DLD1 (cell line): ENCODE data around the gene ACER3.
"Not testable (repeated sequence)": the region's sequence is repeated elsewhere in the genome, so short reads cannot be mapped to it uniquely, and the experiment has no call there.

Experiments
- in situ Hi-C: cut with HindIII; loops from 2 replicates; pipeline ENCODE4 v1.10.0; 2017; ENCODE audit warnings: low sequenced_read_pairs

The ACER3 gene

DNA sequence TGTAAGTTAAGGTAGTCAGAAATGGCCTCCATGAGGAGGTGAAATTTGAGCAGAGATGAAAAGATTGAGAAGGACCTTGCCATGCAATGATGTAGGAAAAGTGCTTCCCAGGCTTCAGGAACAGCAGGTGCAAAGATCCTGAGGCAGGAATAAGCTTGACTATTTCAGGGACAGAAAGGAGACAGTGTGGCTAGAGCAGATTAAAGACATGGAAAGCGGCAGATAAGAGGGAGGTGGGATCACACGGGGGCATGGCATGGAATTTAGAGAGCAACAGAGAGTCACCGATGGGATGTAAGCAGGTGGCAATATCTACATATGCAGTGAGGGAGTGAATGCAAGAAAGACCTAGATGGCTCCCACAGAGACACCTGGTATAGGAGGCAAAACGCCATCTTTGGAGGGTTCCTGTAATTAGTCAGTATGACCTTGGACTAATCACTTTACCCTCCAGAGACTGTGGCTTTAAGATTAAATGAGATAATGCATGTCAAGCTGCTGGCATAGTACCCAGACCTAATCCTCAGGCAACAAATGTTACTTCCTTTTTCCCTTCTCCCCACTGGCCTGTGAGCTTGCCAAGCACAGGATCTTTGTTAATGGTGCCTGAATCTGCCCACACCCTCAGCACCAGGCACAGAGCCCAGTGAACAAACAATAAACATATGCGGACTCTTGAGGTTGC, 24.6 kb upstream of the ACER3 start:
- in situ Hi-C loops, result loop anchor here (5.0 kb wide), 1 partner anchor 39 kb away; no protein-coding TSS in a partner anchor

DNA sequence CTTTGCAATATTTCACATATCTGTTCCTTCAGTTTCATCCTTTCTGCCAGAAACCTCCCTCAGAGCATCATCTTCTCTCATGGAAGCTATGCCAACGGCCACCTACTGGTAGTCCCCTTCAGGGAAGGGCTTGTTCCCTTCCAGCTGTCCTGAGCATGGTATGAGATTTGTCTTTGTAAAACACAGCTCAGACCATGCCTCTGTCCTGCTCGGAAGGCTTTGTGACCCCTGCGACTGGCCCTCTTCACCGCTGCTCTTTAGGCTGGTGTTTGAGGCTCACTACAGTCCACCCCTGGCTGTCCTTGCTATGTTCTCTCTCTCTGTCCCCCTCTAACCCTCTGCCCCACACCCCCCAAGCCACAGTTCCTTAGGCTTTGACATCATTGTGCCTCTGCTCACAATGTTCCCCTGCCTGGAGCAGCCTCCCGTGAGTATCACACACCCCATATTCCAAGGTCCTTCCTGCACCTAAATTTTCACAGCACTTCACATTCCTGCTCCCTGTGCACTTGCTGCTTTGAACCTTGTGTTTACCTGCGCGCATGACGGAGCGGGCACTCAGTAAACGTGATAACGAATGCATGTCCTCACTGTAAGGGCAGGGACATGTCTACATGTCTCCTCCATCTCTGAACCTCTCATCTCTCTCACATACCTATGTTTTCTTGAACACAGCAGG, 24.0 kb upstream of the ACER3 start:
- in situ Hi-C loops, result loop anchor here (5.0 kb wide), 1 partner anchor 39 kb away; no protein-coding TSS in a partner anchor

DNA sequence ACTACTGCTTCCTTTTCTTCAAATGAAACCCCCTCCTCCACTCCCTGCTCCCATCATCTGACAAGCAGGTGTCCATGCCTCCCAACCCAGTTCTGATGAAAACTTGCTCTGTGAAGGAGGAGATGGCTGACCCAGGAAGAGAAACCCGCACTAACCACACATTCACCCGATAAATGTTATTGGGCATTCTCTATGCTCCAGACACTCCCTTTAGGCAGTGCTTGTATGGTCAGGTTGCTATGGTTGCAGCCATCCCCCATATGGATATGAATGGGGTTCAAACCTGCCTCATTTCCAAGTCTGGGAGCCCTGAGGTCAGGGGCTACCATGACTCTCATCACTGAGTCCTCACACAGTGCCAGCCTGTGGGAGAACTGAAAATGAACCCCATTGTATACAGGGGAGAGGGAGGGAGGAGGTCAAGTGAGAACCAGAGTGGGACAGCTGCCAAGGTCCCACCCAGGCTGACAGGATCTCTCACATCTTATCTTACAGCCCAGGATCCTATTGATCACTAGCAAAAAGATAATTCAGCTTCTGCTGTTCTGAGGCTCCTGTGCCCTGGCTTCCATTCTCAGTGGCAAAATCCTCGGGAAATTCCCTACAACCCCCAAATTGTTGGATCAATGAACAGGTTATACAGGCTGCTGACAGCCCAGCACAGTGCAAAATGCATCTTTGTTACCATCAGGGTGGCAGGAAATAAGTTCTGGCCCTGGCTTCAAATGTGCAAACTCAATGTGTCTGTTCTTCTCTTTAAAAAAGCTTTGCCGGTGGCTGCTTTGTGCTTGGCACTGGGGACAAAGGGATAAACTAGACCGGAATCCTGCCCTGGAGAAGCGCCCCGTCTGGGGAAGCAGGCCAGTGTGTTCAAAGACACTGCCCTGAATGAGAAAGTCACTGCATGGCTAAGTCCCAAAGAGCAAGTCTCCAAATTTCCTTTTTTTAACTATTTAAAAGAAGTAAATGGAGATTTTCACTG, 22.7 kb upstream of the ACER3 start:
- in situ Hi-C loops, result loop anchor here (5.0 kb wide), 1 partner anchor 41 kb away; no protein-coding TSS in a partner anchor

DNA sequence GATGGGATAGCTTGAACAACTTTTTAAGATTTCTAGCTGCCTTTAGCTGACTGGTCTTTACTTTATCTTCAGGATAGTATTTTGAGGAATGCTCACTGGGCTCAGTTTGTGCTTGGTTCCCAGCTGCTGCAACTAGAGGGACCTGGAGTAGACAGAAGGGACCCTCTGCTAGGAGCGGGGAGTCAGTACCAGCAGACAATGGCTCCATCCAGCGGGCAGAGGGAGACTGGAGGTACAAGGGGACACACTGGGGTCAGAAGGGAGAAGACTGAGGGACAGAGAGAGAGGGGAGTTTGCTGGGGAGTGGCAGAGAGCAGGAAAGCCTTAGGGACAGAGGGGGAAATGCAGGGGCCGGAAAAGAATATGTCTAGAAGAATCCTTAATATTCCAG, 22.0 kb upstream of the ACER3 start:
- in situ Hi-C loops, result loop anchor here (5.0 kb wide), 1 partner anchor 41 kb away; no protein-coding TSS in a partner anchor

DNA sequence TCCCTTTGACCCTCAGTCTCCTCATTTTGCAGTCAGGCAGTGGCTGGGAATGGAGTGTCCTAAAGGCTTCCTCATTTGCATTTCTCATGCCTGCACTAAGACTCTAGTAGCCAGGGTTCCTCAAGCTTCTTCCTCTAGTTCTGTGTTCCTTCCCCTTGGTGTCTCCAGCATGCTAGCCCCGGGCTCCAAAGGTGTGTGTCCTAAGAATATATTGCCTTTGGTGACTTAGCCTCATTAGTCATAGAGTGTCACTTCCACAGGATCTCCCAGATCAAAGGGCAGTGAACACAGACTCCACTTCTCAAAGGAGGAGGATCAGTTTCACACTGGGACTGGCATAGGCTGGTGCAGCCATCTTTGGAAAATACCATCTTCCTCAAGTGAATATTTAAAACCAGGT, 21.4 kb upstream of the ACER3 start:
- in situ Hi-C loops, result loop anchor here (5.0 kb wide), 1 partner anchor 42 kb away; no protein-coding TSS in a partner anchor

DNA sequence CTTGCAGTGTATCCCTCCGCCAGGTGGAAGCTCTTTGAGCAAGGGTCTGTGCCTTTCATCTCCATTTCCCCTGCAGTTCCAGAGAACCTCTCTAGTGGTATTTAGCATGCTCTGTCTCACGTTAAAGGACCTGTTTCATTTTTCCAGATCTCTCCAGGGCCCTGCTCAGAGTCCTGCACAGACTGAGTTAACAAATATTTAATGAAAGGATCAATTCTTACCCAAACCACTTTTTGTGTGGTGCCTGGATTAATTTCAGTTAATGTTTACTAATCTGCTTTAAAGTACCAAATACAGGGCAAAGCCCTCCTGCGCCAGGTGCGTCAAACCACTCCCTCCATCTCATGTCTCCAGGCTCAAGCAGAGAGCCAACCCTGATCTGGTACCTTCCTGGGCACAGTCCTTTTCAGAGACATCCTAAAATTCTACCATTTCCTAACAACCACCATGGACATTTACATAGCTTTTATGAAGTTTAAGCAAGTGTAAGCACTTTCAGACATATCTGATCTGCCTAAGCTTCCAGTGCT, 18.7 kb upstream of the ACER3 start:
- in situ Hi-C loops, result no loop called here

DNA sequence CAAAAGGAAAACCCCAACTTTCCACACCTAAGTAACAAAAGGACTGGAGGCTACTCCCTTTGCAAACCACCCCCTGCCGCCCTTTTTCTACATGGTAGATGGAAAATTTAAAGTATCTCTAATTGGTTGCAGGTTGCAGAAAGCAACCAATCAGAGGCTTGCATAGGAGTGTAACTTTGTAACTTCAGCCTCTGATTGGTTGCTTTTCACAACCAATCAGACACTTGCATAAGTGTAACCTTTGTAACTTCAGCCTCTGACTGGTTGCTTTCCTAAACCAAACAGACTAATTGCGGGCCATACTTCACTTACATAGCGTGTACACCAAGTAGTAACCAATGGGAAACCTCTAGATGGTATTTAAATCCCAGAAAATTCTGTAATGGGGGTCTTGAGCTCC, 16.8 kb upstream of the ACER3 start:
- in situ Hi-C loops, result no loop called here

DNA sequence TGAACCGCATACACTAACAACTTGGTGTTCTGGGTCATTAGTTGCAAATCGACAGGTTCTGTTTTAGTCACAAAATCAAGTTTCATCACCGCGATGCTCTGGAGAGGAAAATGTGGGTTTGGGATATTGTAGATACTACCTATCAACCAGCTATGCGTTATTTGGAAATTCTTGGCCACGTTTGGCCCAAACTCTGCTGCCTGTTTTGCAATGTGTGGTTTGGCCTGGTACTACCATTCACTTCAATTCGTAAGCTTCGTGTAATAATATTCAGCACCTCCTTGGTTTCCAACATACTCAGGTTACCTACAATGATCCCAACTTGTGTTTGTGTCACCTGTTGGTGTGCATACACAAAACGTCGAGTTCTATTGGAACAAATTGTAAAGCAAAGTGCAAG, 16.2 kb upstream of the ACER3 start:
- in situ Hi-C loops, result no loop called here

DNA sequence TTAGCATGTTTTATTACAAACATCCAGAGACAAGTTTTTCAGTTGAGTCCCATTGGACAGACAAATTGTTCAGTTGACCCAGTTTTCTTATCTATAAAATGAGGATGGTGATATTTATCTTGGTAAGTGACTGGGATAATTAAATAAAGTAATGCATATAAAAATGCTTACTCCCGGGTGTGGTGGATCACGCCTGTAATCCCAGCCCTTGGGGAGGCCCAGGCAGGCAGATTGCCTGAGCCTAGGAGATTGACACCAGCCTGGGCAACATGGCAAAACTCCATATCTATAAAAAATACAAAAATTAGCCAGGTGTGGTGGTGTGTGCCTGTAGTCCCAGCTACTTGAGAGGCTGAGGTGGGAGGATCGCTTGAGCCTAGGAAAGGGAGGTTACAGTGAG, 15.6 kb upstream of the ACER3 start:
- in situ Hi-C loops, result no loop called here

DNA sequence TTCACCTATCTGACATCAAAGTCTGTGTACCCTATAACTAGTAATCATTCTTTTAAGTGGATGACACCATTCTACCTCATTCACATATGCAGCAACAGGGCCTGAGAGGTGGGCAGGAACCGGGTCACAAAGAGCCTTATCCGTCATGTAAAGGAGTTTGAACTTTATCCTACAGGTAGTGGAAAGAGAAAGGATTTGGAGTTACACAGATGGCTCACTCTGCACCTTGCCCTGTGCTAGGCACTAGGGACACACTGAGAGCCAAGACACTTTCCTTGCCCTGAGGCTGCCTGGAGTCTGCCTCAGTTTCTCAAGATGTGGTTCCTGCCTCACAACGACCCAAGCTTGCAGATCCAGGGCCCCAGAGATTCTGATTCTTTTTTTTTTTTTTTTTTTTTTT, 14.3 kb upstream of the ACER3 start:
- in situ Hi-C loops, result no loop called here

DNA sequence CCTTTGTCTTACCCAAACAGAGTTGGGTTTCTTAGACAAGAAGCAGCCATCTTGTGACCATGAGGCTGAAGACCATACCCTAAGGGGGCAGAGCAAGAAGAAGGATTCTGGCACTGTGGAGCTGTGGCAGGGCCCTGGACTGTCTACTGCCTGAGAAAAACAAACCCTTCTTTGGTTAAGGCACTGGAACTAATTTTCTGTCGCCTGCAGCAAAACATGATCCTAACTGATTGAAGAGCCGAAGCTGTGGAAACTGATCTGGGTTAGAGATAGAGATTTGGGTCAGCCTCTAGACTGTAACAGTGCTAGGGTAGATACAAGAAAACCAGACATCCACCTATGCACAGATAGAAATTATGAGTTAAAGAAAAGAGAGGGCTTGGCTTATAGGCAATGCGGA, 11.3 kb upstream of the ACER3 start:
- in situ Hi-C loops, result no loop called here

DNA sequence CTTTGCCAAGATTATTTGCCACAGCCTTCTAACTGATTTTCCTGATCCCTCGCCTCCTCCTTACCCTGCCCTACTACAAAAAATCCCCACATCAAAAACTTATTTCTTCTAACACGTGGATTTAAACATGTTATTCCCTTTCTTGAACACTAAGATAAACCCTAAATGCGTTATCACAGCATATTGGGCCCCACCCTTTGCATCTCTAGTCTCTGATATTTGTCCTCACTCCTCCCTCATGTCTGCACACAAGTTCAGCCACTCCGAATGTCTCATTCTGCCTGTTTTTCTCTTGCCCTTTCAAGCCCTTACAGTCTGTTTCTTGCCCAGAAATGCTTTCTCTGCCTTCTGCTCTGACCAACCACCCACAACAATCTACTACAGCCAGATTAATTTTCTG, 10.6 kb upstream of the ACER3 start:
- in situ Hi-C loops, result no loop called here

DNA sequence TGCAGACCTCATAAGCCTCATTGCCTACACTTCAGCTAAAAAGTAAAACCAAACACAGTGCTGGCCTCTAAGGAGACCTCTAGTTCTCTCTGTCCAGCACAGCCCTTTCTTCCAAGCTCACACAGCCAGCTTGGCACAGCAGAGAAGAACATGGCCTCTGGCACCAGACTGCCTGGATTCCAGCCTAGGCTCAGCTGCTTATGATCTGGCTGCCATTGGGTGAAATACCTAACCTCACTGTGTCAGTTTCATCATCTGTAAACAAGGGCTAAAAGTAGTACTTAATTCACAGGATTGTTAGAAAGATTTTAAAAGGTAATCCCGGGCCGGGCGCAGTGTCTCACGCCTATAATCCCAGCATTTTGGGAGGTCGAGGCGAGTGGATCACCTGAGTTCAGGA, 9.9 kb upstream of the ACER3 start:
- in situ Hi-C loops, result no loop called here

DNA sequence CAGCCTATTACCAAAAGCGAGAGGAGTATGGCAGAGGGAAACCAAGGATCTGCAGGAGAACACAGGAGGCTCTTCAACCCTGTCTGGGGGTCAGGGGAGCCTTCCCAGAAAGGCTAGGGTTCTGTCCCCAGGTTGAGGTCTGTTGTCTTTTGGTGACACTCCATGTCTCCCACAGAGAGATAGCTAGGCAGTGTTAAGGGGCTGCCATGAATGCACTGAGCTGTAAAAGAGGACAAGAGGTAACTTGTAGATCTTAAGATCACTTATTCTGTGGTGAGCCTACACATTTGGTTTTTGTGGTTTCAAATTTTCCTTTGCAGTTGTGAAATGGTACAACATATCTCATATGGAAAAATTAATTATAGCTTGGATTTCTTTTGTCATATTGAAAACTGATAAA, 6.0 kb upstream of the ACER3 start:
- in situ Hi-C loops, result no loop called here

DNA sequence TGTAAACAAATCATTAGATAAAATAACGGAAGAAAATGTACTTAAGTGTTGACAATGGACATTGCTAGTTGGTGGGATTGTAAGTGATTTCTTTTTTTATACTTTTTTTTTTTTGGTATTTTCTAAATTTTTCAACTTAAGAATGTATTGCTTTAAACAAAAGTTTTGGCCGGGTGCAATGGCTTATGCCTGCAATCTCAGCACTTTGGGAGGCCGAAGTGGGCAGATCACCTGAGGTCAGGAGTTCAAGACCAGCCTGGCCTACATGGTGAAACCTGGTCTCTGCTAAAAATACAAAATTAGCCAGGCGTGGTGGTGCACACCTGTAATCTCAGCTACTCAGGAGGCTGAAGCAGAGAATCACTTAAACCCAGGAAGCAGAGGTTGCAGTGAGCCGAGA, 5.0 kb upstream of the ACER3 start:
- in situ Hi-C loops, result not testable (repeated sequence)

DNA sequence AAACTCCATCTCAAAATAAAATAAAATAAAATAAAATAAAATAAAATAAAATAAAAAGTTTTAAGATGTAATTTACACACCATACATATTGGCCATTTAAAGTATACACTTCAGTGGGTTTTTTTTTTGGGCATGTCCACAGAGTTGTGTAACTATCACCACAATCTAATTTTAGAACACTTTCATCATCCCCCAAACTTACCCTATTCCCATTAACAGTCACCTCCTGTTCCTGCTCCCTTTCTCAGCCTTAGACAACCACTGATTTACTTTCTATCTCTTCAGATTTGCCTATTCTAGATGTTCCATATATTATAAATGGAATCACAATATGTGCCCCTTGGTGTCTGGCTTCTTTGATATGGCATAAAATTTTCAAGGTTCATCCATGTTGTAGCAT, 4.6 kb upstream of the ACER3 start:
- in situ Hi-C loops, result no loop called here

DNA sequence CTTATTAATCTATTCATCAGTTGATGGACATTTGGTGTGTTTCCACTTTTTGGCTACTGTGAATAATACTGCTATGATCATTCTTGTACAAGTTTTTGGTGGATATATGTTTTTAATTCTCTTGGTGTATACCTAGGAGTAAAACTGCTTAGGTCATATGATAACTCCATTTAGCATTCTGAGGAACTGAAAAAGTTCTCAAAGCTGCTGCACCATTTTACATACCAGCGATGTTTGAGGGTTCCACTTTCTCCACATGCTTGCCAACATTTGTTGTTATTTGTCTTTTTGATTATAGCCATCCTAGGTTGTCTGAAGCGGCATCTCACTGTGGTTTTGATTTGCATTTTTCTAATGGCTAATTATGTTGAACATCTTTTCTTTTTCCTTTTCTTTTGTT, 4.1 kb upstream of the ACER3 start:
- in situ Hi-C loops, result no loop called here

DNA sequence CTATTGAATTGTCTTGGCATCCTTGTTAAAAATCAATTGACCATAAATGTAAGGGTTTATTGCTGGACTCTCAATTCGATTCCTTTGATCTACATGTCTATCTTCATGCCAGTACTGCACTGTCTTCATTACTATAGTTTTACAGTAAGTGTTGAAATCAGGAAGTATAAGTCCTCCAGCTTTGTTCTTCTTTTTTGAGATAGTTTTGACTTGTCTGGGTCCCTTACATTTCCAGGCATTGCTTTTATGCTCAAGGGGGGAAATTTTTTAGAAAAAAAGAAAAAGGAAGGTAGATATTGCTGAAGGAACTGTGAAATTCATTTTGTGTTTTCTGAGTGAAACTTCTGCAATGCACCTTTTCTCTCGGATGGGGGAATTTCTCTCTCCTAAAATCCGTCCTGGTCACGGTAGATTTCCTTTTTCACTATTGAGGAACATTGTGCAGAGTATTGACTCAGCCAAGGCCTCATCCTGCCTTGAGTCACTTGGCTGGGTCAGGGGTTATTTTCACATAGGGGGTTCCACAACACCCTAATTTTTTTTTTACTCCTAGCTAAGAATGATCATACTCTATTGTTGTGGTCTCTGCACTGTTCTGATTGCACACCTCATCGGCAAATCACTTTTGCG, 2.8 kb upstream of the ACER3 start:
- in situ Hi-C loops, result no loop called here

DNA sequence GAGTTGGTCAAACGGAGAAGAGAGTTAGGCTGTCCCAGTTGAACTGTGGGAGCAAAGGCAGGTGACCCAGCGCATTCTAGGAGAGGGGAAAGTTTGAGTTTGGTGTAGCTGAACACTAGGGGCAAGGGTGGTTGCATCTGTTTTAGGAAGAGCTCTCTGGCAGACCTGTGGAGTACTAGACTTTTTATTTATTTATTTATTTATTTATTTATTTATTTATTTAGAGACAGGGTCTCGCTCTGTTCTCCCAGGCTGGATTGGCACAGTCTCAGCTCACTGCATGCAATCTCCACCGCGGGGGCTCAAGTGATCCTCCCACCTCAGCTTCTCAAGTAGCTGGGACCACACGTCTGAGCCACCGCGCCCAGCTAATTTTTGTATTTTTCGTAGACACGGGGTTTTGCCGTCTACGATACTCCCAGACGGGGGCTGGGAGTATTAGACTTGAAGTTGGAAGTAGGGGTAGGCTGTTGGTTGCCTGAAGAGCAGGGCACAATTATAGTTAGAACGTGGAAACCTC, 950 bp upstream of the ACER3 start:
- in situ Hi-C loops, result no loop called here

DNA sequence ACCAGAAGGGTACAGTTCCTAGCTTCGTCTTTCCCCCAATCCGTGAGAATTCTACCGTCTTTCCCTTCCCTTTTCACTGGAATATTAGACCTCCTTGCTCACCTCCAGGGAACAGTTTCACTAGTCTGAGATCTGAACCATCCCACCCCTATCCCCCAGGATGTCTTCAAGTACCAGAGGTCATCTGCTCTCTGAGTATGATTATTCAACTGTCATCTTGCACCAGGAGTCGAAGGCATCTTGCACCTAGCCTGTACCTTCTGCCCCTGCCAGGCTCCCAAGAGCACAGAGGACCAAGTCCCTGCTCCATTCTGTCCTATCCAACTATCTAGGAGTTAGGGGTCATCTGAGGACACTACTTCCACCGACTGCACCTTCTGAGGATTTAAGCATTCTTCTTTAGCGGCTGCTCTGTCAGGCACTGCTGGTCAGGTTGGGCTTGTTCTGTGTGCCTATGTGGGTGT, 804 bp downstream of the ACER3 start:
- in situ Hi-C loops, result no loop called here
